Neural crest cell (in vitro differentiated cells): ENCODE results near the gene GLIS1. TPM values are rescaled to one million over a fixed set of nuclear protein-coding genes. Genes with fewer than 3 reads are reported as not detected.

Experiments
- DNase-seq: peaks from one replicate; pipeline ENCODE4 v3.0.0; 2021; ENCODE audit warnings: low read depth, mixed read lengths, low spot score
- H3K27ac Mint-ChIP-seq: one replicate; pipeline ENCODE4 v1.8.0; 2021; ENCODE audit warnings: mild to moderate bottlenecking, mixed read lengths; ENCODE audit not compliant: unreplicated experiment
- H3K27me3 Mint-ChIP-seq: 2 replicates; pipeline ENCODE4 v1.8.0; 2021; ENCODE audit warnings: low read depth, mild to moderate bottlenecking, mixed read lengths
- H3K36me3 Mint-ChIP-seq: 2 replicates; pipeline ENCODE4 v1.8.0; 2021; ENCODE audit warnings: low read depth, mild to moderate bottlenecking, mixed read lengths
- H3K4me1 Mint-ChIP-seq: 2 replicates; pipeline ENCODE4 v1.8.0; 2021; ENCODE audit warnings: mixed read lengths
- H3K4me3 Mint-ChIP-seq: one replicate; pipeline ENCODE4 v1.8.0; 2021; ENCODE audit warnings: mild to moderate bottlenecking, mixed read lengths
- H3K9me3 Mint-ChIP-seq: 2 replicates; pipeline ENCODE4 v1.8.0; 2021; ENCODE audit warnings: mixed read lengths
- long read RNA-seq: library from polyadenylated mRNA; unstranded; transcript quantifications from one replicate; pipeline ENCODE4 v2.0.0, GENCODE V29; 2020
- total RNA-seq: library from RNA; stranded (reverse); gene quantifications from 2 replicates; pipeline ENCODE4 v1.2.1, GENCODE V29; 2021
- TF ChIP-seq, protein P1 (sequence below): fragments of 200-600 bp; sonication (generic); conservative IDR thresholded peaks from 2 replicates; pipeline ENCODE4 v1.5.0; 2021; ENCODE audit warnings: antibody characterized with exemption, mild to moderate bottlenecking

The GLIS1 gene
- not detected in 2 replicates for total RNA-seq
- long read RNA-seq: 0 reads

DNA sequence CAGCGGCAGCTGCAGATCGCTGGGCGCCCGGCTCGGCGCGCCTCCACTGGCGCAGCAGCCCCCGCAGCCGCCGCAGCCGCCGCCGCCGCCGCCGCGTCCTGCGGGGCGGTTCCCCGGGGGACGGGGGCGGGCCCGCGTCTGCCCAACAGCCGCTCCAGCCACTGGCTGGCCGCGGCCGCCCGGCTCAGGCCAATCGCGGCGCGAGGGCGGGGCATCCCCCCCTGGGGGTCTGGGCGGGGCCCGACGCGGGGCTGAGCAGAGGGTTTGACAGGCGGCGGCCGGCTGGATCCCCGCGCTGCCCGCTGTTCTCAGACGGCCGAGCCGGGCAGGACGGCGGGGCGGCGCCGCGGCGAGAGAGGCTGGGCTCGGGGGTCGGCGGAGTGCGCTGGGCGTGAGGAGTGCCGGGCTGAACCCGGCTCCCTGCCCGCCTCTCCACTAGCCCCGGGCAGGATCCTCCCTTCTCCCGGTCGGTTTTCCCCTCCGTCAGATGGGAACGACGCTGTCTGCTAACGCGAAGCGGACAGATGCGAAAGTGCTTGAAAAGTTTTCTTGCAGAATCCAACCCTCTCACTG, at the start of gene GLIS1:
Gene GLIS1, minus strand, starts transcription at position 56 of the 573 bp plus-strand sequence. CDS start 1,100 bp downstream, outside the sequence.
- H3K27ac Mint-ChIP-seq: no peak within 1 kb of the TSS

DNA sequence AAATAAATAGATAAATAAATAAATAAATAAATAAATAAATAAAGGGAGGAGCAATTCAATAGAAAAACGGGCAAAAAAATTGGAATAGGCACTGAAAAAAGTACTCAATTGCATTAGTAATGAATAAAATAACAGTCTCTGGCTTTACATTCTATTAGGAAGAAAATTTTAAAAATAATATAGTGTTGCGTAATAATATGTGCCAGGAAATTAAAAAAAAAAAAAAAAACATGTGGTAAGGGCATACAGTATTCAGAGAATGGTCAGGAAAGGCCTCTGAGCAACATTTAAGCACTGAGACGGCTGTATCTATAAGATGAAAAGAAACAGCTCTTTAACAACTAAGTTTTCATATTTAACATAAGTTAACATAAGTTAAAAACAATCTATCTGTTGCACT, 48.7 kb upstream of the GLIS1 start:
- Mint-ChIP-seq H3K36me3 (peaks cover 17% of the 10 kb centered on the region), H3K4me3 (no peak overlapping the region), H3K27ac (no peak overlapping the region), H3K4me1 (no peaks in the 10 kb centered on the region), H3K27me3 (no peaks in the 10 kb centered on the region), H3K9me3 (no peaks in the 10 kb centered on the region)
- no peak for DNase-seq
- TF ChIP-seq, protein P1, sequence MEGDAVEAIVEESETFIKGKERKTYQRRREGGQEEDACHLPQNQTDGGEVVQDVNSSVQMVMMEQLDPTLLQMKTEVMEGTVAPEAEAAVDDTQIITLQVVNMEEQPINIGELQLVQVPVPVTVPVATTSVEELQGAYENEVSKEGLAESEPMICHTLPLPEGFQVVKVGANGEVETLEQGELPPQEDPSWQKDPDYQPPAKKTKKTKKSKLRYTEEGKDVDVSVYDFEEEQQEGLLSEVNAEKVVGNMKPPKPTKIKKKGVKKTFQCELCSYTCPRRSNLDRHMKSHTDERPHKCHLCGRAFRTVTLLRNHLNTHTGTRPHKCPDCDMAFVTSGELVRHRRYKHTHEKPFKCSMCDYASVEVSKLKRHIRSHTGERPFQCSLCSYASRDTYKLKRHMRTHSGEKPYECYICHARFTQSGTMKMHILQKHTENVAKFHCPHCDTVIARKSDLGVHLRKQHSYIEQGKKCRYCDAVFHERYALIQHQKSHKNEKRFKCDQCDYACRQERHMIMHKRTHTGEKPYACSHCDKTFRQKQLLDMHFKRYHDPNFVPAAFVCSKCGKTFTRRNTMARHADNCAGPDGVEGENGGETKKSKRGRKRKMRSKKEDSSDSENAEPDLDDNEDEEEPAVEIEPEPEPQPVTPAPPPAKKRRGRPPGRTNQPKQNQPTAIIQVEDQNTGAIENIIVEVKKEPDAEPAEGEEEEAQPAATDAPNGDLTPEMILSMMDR: no peak

More for the DNA sequence above, at the start of gene GLIS1:
- DNase-seq: peak; percentile 86
- TF ChIP-seq, protein P1: no peak
- peaks cover 90% of the 10 kb centered on the region for H3K27me3 Mint-ChIP-seq
- H3K36me3 Mint-ChIP-seq: peaks cover 10% of the 10 kb centered on the region
- peak within 1 kb of the TSS; percentile 75 for H3K4me3 Mint-ChIP-seq
- H3K4me1 Mint-ChIP-seq: no peaks in the 10 kb centered on the region
- H3K9me3 Mint-ChIP-seq: peaks cover 11% of the 10 kb centered on the region

DNA sequence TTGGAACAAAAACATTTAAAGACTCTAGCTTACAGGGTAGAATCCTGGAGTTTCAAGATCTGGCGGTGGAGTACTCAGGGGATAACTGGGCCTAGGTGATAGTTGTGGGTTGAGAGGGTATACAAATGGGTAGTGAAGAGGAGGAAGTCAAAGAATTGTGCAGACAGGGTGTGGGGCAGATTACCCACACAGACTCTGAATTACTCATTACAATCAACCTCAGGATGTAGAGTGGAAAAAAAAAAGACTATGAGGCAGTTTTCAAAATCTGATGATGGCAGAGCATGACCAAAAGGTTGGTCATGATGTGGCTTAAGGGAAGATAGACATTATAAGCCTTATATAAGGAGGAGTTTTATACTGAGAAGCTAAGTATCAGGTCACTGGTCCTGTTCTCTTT, 44.1 kb upstream of the GLIS1 start:
- Mint-ChIP-seq H3K4me3 (no peak overlapping the region), H3K27ac (no peak overlapping the region), H3K36me3 (peaks cover 17% of the 10 kb centered on the region), H3K9me3 (no peaks in the 10 kb centered on the region), H3K4me1 (no peaks in the 10 kb centered on the region), H3K27me3 (no peaks in the 10 kb centered on the region)
- DNase-seq: no peak
- TF ChIP-seq, protein P1: no peak

DNA sequence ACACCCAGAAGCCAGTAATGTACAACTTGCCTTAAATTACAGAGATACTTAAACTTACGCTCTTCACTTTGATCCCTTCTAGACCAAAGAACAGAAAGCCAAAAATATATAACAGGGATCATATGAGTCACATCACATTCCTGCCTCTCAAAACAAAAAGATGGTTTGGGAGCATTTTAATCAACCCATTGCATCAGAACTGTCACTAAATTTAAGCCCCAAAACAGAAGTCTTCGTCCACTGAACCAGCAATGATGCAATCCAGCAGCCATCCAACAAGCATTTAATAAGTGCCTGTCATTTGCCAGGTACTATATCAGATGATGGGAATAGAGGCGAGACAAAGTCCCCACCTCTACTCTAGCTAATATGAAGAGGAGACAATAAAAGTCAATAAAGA, 42.7 kb upstream of the GLIS1 start:
- Mint-ChIP-seq H3K9me3 (no peaks in the 10 kb centered on the region), H3K36me3 (peaks cover 20% of the 10 kb centered on the region), H3K27me3 (no peaks in the 10 kb centered on the region), H3K4me3 (no peak overlapping the region), H3K4me1 (no peaks in the 10 kb centered on the region), H3K27ac (peak overlapping the region; percentile 38)
- no peak for DNase-seq
- TF ChIP-seq, protein P1: no peak

DNA sequence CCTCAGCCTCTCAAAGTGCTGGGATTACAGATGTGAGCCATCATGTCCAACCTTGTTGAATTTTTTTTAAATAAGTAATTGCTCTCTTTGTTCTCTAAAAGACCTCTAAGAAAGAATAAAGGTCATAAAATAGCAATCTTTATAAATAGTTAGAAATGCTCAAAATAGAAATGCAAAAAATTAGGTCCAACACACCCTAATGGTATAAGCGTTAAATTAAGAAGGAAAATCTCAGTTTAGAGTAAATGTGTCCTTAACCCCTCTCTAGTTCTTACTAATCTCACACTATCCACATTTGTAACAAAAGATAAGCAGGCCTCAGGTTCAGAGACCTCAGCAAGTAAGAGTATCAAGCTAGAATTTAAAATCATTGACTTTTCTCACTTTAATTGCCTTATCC, 38.3 kb upstream of the GLIS1 start:
- no peaks in the 10 kb centered on the region for H3K4me1 Mint-ChIP-seq
- DNase-seq: no peak
- H3K27ac Mint-ChIP-seq: no peak overlapping the region
- TF ChIP-seq, protein P1: no peak
- H3K9me3 Mint-ChIP-seq: no peaks in the 10 kb centered on the region
- no peaks in the 10 kb centered on the region for H3K27me3 Mint-ChIP-seq
- peaks cover 17% of the 10 kb centered on the region for H3K36me3 Mint-ChIP-seq
- no peak overlapping the region for H3K4me3 Mint-ChIP-seq
